Activated T-cell treated with anti-CD3 and anti-CD28 coated beads for 48 hours (primary cell): Measurements from ENCODE around the gene UBA5.

Experiments
- DNase-seq: peaks from one replicate; pipeline ENCODE4 v3.0.0-alpha.2; 2020; ENCODE audit warnings: low read depth

The UBA5 gene

DNA sequence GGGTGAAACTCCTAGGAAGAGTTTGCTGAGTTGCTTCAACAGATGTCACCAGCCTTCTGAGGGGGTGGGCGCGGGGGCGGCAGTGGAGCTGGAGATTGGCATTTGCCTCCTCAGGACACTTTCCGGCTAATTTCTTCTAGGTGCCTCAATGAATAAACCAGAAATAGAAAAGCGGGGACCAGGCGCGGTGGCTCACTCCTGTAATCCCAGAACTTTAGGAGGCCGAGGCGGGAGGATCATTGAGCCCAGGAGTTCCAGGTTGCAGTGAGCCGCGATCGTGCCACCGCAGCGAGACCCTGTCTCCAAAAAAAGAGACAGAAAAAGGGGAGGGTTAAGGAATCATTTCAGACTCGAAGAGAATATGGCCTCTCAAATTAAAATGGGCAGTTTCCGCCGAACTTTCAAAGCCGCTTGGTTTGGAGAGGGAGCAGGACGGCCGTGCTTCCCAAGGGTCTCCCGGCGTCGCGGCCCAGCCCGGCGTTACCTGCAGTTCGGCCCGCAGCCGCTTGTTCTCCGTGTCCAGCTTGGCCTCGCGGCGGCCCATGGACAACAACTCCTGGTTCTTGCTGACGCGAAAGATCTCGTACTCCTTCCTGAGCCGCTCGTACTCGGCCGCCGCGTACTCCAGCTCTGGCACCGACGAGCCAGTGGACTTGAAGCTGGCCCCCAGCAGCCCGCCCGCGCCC is 61.5 kb downstream of the UBA5 start:
- DNase-seq, result no peak

DNA sequence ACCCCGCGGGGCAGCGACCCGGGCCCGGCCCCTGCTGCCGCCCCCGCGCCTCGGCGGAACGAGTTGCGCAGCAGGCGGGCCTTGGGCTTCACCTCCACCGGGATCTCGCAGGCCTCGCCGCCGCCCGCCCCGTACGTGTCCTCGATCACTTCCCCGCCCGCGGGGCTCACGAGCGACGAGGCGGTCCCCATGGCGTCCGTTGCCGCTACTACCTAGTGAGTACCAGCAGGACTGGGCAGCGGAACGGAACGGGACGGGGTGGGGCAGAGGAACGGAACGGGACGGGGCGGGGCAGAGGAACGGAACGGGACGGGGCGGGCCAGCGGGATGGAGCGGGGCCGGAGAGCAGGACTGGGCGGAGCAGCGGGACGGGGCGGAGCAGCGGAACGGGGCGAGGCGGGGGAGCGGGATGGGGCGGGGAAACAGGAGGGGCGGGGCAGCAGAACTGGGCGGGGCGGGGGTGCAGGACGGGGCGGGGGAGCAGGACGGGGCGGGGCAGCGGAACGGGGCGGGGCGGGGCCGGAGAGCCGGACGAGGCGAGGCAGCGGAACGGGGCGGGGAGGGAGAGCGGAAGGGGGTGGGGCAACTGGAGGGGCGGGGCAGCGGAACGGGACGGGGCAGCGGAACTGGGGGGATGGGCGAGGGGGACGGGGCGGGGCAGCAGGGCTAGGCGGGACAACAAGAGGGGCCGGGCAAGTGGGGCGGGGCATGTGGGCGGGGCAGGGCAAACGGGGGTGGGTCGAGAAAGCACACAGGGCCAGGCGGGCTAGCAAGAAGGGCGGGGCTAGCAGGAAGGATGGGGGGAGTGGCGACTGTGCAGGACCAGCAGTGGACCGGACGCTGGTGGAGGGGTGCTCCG is 62.3 kb downstream of the UBA5 start, which contains the start of gene NPHP3:
TSS of gene NPHP3 (minus strand) at position 245 of the 859 bp plus-strand sequence. CDS start at position 191, 54 bp downstream.
- peak; percentile 92 for DNase-seq

DNA sequence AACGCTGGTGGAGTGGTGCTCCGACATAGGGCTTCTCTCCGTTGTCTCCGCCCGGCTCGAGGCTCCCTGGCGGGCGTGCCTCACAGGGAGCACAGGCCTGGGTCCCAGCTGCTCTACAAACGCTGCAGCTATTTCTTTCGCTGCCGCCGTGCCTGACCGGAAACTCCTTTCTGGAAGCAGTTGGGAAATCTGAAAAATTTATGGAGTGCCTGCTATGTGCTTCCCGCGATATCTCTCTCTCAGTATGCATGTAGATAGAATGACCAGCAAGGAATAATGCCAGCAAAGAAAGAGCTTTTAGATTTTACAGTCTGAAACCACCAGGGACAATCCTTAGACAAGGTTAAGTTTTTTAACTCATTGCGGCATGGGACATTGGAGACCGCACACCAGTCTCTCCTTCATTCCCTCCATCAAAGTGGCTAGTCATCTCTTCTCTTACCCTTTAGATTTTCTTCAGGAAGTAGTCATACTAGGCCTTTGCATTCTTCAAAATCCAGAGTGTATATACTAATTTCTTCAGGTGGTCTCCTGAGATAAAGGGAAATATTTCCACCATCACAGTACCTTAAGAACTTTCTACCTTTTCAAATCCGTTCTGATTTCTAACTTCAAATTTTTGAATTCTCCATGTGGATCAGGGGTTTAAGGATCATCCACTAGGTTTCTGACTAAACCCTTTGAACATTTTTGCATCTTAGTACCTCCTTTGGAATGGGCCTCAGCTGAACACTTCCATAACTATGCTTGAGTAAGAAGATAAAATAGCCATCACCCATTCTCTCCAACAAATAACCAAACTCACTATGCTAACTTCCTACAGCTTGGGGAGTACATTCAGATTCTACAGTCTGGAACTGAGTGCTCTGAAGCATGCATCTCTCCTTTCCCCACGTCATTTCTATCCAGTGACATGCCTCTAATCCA is 63.2 kb downstream of the UBA5 start:
- no peak for DNase-seq

DNA sequence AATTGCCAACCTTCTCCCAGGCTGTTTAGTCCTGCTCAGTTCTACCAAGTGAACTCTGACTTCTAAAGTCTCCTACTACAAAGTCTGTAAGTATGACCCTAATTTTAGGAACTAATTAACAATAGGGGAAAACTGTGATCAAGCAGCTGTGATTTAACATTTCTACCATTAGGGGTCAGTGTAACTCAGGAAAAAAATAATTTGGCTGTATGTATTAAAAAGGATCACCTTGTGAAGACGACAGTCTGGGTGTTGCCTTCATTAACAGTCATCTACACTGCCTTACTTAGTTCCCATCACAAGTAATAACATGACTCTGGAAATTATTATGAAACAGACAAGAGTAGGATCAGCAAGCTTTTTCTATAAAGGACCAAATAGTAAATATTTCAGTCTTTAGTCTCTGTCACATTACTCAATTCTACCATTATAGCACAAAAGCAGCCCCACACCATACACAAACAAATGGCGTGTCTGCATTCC is 66.3 kb downstream of the UBA5 start:
- DNase-seq, result no peak
